DMS53 (cell line): ENCODE data around the gene METRN.
A peak's percentile ranks its signal among the peaks of the same experiment; 100 is the strongest.
"Not testable (repeated sequence)": the region's sequence is repeated elsewhere in the genome, so short reads cannot be mapped to it uniquely, and the experiment has no call there.

ENCODE experiments used
- DNase-seq: peaks from one replicate; lab custom pipeline; 2025; lab: John Stamatoyannopoulos, UW

METRN gene

DNA sequence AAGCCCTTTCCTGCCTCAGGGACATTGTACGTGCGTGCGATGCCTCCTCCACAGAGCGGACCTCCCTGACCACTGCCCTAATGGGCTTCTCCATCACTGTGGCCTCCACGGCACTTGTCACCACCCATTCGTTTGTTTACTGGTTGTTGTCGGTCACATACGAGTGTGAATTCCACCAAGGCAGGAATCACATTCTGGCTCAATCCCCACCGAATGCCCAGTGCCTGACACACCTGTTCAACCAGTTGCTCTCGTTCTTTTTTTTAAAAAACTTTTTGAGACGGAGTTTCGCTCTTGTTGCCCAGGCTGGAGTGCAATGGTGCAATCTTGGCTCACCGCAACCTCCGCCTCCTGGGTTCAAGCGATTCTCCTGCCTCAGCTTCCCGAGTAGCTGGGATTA lies 23.7 kb upstream of the METRN start:
- not testable (repeated sequence) for DNase-seq

DNA sequence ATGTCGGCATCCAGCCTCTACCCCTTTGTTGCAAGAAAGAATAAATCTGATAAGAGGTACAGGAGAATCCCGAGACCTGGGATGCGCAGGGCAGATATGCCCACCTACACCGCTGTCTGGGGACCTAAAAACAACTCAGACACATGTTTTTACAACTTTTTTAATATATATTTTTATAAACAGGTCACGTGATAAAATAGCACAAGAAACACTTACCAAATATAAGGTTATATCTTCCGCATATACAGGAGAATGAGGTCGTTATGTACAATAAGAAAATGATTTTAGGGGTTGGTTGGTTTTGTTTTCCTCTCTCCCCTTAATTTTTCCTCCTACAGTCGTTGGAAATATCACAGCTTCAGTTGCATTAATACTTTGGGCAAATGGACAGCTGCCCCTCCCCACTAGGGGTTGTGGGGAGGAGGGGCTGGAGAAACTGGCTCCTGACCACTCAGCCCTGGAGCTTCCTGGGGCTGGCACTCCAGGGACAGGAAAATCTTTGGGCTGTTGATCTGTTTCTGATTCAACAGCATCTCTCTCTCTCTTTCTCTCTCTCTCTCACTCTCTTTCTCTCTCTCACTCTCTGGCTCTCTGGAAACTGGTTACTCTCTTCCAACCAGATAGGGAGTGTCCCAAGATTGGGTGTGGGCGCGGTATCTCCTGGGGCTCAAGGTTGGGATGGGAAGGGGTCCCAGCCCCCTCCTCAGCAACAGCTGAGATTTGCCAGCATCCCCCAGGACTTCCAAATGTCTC lies 22.4 kb upstream of the METRN start:
- peak; percentile 40 for DNase-seq

DNA sequence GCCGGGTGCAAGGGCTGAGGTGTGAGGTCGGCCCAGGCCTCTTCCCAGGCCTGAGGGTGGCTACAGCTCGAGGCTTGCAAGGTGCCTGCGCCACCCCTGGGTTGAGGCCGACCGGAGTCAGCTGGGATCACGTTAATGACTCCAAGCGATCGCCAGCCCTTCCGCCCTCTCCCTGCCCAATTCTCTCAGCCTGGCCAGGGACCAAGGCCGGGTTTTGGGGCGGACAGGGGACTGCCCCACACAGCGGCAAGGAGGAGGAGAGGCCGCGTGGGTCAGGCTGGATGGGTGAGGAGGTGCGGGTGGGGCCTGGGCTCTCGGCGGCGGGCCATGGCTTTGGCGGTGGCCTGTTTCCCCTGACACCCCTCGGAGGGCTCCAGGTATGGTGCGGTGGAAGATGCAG lies 21.6 kb upstream of the METRN start:
- DNase-seq = peak; percentile 42

DNA sequence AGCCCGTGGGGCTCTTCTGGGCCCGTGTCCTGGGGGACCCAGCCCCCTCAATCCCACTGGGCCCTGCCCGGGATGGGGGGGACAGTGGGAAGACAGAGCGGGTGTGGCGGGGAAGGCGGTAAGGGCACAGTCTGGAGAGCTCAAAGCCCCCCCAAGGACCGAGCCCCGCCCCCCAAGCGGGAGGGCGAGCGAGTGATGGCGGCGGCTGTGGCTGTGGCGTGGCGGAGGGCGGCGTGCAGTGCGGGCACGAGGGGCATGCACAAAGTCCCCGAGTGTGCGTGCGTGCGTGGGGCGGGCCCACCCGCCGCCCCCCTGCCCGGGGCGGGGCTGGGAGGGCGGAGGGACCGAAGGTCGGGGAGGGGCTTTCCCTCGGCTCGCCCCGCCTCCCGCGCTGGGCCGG lies 21.2 kb upstream of the METRN start:
- DNase-seq = no peak

DNA sequence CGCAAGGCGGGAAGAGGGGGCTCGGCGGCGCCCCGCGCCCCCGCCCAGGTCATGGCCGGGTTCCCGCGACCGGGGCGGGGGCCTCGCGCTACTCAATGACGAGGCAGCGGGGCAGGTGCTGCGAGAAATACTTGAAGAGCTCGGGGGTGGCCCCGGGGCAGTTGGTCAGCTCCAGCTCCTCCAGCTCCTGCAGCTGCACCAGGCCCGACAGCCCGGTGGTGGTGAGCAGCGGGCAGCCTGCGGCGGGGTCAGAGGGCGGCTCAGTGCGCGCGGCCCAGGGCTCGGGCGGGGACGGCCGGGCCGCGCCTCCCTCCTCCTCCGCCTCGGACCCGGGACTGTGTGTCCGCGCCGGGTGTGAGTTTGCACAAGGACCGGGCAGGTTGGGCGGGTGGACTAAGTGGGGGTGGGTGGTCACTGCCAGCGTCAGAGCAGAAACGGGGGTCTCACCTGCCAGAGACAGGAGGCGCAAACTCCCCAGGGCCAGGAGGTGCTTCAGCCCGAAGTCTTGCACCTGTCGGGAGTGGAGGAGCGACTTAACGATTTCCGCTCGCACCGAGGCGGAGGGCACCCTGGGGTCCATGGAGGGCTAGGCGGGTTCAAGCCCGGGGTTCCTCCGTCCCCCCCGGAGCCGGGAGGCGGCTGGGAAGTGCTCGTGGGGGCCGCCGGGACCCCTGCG lies 20.6 kb upstream of the METRN start:
- DNase-seq = no peak

DNA sequence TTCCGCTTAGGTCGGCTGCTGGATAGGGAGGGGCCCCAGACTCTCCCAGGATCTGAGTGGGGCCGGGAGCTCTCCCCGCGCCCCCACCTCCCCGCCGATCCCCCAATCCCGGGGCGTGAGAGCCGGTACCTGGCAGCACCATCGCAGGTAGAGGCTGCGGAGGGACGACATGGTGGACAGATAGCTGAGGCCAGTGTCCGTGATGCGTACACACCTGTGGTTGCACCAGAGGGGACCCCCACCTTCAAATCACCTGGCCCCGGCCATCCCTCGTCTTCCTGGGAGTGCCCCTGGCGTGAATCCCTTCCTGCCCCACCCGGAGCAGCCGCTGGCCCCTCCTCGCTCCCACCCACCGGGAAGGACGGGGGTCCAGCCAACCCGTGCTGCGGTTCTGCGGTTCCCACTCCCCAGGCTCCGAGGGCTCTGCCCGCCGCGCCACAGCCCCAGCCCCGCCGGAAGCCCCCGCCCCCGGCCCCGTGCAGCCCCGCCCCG lies 20.0 kb upstream of the METRN start:
- DNase-seq = no peak

DNA sequence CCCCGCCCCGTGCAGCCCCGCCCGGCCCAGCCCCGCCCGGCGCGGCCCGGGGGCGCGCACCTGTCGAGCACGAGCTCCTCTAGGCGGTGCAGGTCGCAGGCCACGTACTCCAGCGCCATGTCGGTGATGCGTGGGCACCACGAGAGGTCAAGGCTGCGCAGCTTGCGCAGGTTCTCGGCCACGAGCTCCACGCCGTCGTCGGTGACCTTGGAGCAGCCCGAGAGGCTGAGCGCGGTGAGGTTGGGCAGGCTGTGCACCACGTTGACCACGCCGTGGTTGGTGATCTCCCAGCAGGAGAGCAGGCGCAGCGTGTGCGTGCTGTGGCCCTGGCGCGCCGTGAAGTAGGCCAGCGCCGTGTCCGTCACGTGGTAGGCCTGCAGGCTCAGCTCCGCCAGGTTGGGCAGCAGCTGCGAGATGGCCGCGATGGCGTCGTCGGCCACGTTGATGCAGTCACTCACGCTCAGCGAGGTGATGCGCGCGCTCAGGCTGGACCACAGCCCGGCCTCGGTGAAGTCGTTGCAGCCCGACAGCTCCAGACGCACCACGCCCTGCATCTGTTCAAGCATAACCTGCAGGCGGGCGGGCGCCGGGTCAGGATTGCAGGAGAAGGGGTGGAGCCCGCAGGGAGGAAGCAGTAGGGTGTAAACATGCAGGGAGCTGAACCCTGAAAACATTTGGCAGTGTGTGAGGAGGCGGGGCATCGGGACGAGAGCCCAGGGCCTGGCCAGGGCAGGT lies 19.4 kb upstream of the METRN start:
- peak; percentile 95 for DNase-seq

DNA sequence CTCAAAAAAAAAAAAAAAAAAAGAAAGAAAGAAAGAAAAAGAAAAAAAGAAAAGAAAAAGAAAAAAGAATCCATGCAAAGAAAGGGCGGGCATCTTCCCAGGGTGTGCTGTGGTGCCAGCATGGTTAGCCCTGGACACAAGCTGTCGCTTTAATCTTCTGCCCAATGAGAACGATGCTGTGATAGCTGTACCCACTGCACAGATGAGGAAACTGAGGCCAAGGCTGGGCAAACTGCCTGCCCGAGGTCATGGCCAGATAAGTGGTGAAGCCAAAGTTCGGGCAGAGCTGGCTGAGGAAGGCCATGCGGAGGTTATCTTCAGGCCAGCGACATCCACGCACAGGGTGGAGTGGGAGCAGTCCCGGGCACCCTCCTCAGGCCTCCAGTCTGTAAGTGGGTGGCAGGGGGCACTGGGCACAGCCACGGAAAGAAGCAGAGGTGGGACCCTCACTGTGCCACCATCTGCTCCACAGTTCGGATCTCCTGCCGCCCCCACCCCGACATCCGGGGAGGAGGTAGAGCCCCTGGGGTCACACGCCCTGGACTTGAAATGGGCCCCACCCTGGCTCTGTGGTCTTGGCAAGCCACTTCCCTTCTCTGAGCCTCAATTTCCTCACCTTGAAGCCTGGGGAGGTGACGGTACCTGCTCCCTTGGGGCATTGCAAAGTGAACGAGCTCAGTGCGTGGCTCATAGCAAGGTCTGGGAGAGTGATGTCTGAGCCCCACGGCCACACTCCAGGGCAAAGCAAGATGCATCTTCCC lies 15.8 kb upstream of the METRN start:
- no peak for DNase-seq

DNA sequence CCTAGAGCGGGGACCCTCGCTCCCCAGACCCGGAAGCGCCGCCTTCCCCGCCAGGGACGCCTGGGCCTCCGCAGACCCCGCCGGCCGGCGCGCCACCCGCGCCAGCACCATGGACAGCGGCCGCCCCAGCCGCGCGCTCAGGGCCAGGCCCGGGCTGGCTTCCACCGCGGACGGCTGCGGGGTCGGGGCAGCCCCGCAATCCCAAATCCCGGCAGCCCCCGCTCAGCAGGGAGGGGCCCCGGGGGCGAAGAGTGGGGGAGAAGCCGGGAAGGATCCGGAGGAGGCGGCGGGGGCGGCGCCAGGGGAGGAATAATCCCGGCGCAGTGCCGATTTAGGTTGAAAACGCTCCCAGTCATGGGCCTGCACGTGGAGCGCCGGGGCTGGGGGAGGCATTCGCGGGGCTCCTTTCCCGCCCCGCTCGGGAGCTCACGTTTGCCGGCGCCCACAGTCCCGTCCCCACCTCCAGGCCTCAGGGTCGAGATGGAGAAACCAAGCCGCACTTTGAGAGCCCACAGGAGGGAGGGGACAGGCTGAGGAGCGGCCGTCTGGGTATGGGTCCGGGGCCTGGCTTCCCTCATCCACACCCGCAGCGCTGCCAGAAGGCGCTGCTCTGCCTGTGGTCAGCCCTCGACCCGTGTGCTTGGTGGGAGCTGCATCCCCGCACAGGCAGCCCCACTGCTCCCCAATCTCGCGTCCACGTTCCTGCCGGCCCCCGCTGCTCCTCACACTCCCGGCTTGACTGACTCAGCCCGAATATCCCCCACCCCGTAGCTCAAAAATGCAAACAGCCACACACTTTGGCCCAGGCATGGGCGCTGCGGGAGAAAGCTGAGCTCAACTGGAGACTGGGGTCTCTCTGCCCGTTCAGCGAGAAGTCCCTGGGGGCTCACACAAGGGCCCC lies 14.0 kb upstream of the METRN start:
- DNase-seq = no peak

DNA sequence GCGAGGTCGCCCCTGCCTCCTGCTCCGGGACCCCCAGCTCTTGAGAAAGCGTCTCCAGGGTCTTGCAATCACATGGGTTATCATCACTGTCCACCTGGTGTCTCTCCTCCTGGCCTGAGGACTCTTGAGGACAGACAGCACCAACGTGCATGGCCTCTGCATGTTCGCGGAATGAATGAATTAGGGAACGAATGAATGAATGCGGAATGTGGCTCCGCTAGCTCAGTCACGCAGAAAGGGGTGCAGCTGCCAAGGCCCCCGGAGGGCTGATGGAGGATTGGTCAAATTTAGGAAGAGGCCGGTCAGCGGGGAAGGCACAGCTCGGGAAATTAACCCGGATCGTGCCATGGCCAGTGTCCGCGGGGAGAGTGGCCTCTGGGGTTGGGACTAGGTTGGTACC lies 12.6 kb upstream of the METRN start:
- no peak for DNase-seq

DNA sequence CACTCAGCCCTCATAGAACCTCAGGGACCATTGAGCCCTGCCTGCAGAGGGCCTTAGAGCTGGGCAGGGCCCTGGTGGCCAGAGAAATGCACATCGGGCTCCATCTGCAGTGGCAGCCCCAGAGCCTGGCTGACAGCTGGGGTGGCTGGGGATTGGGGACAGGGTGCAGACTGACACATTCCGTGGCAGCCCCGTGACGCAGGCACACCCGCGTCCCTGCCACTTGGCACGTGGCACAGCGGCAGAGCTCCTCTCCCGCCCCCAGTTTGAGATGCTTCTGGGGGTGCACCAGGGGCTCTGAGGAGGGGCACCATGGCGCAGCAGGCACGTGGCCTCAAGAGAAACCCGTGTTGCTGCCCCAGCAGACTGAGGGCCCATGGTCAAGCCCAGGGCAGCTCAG lies 11.5 kb upstream of the METRN start:
- DNase-seq = no peak

DNA sequence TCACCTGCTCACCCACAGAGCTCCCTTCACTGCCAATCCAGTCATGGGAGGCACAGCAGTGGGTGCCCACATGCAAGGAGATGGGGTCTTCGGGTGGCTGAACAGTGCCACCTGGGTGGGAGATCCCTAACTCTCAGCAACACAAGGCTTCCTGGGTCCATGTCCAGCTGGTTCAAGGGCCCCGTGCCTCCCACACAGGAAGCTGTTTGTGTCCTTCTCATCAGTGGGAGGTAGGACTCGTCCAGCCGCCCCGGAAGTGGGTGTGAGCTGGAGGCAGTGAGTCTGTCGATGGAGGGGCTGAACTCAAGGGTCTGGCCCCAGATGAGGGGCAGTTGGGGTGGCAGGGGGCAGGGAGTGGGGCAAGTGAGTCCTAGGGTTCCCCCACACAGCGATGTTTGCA lies 10.9 kb upstream of the METRN start:
- no peak for DNase-seq

DNA sequence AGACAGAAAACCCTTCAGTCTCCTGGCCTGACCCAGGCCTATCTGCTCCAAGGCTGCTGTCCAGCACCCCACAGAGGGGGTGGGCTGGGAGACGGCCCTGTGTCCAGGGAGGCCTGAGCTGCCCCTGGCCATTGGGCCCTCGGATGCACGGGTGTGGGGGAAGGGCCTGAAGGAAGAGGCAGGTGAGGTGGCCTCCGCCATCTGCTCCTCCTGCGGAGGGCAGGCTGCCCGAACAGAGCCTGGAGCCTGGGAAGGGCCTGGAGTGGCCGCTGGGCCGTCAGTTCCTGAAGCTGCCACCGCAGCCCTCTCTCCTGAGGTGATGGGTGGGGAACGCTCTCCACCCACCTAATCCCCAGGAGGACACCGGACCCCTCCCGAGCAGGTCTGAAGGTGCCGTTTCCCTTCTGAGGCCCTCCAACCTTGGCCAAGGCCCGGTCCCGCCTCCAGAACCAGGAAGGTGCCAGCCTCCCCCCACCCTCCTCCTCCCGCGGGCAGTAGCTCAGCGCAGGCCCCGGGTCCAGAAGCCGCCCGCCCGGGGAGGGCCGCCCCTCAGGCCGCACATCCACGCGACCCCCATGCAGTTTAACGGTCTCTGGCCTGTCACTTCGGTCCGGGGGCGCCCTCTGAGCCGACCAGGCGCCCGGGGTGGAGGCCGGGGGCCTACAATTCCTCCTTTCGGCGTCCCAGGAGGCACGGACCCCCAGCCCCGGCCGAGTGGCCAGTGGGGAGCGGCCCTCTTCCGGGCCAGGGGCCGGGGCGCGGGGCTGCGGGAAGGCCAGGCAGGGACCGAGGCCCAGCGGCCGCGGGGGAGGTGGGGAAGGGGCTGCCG lies 10.2 kb upstream of the METRN start:
- DNase-seq = peak; percentile 72

DNA sequence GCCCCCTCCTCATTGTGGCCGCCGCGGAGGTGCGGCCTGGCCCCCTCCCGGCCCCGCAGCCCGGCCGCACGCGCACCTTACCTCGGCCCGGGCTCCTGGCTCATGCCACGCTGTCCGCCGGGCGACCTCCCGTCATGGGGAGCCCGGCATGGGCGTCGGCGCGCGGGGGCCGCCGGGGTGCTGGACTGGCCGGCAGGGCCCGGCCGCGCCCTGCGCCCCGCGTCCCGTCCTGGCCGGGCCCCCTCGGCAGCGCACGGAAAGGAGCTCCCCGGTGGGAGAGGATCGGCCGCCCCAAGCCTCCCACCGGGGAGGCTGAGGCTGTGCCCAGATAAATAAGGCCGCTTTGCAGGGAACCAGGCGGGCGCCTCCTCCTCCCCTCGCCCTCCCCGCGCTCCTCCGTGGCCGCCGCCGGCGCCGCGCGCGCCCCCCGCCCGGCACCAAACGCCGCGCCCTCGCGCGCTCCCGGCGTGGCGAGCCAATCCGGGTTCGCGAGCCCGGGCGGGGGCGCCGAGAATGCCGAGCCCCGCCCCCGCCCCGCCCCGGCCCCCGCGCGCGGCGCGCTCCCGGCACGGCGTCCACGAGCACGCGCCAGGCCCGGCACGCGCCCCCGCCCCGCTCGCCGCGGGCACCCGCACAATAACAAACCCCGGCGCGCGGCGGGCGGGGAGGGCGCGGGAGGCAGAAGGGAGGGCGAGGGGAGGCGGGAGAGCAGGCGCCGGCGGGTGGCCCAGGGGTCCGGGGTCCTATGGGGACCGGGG lies 9.3 kb upstream of the METRN start, which contains the start of gene FBXL16:
Gene FBXL16 (minus strand): TSS at position 371 of the 758 bp plus-strand sequence. CDS start 8,396 bp downstream, outside the sequence.
- DNase-seq = peak; percentile 86

DNA sequence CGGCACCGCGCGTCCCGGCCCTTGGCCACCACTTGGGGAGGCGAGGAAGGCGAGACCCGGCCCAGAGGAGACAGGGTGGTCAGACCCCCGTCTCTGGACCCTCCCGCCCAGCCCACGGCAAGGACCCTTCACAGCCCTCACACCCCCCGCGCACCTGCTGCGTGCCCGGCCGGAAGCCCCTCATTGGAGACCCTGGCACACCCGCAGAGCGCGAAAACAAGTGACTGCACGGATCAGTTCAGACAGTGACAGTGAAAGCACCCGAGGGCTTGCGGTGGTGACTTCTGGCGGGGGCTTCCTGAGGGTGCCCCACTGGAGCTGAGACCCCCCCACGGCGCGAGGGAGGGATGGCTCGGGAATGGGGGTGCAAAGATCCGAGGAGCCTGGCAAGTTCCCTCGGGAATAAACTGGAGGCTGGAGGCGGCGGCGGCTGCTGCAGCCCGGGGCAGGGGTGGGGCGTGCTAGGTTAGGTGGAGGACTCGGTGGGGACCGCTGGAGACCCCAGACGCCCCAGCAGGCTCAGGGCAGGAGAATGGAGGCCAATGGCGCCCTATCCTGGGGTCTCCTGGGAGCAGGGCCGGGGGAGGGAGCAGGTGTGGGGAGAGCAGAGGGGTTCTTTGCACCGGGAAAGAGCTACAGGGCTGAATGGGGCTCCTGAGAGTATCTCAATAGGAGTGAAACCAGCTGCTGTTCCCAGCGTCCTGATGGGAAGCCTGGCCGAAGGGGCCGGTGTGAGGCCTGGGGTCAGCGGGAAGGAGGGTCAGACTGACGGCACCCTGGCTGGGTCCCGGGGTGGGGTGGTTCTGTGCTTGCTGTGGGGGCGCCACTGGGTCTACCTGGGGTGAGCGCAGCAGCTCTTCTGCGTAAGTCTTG lies 8.5 kb upstream of the METRN start:
- peak; percentile 62 for DNase-seq

DNA sequence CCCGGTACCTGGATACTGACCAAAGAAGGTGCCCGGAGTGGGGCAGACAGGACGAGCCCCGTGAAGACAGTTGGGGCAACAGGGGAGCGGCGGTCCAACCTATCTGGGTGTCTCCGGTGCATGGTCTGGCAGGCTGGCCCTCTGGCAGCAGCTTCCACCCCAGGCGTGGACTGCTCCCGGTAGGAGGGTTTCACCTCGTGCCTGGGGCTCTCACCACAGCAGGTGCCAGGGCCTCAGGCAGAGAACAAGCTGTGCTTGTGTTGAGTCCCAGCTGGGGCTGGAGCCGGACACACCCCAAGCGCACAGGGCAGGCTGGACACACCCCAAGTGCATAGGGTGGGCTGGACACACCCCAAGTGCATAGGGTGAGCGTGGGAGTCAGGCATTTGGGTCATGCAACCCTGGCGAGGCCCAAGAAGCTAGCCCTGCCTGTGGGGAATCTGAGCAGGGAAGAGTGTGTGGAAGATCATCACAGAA lies 7.8 kb upstream of the METRN start:
- DNase-seq = peak; percentile 62

DNA sequence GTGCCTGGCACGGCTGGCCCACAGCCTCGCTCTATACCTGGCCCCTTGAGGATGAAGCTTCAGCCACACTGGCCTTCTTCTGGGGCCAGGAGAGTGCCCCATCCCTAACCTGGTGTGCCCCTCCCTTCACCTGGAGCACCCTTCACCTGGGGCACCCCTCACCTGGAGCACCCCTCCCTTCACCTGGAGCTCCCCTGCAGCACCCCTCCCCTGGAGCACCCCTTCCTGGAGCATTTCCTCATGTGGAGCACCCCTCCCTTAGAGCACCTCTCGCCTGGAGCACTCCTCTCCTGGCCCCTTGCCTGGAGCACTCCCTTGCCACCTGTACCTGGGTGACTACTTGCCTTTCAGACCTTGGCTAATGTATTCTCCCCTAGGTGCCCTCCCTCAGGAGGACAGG lies 6.9 kb upstream of the METRN start:
- no peak for DNase-seq

DNA sequence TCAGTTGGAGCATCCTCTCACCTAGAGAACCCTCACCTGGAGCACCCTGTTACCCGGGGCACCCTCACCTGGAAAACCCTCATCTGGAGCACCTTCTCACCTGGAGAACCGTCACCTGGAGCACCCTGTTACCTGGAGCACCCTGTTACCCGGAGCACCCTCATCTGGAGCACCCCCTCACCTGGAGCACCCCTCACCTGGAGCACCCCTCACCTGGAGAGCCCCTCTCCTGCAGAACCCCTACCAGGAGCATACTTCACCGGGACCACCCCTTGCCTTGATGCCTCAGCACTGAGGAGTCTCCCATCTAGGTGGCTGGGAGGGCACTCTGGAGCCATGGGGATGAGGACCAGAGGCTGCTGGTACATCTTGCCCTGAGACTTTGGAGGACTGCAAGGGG lies 6.0 kb upstream of the METRN start:
- DNase-seq = peak; percentile 50
